Keratinocyte (primary cell): ENCODE measurements around the gene ZRSR2.

Source experiments
- EZH2 ChIP-seq: IDR thresholded peaks from one replicate; pipeline ENCODE4 v1.6.1; 2012; ENCODE audit warnings: inconsistent platforms, mild to moderate bottlenecking, low read length, moderate library complexity
- TF ChIP-seq, protein P1 (sequence below), 3 experiments: IDR thresholded peaks in 1 of 3; conservative IDR thresholded peaks in 1 of 3; optimal IDR thresholded peaks in 1 of 3; 2 replicates in 2 of 3; 3 replicates in 1 of 3; pipeline versions ENCODE3 to v1.5.1; 2011; ENCODE audit warnings: low read length in 3 of 3, mild to moderate bottlenecking in 3 of 3, moderate library complexity in 2 of 3, control low read depth in 1 of 3, inconsistent platforms in 1 of 3; ENCODE audit not compliant: insufficient read depth in 2 of 3; ENCODE audit errors: extremely low read depth in 1 of 3

DNA sequence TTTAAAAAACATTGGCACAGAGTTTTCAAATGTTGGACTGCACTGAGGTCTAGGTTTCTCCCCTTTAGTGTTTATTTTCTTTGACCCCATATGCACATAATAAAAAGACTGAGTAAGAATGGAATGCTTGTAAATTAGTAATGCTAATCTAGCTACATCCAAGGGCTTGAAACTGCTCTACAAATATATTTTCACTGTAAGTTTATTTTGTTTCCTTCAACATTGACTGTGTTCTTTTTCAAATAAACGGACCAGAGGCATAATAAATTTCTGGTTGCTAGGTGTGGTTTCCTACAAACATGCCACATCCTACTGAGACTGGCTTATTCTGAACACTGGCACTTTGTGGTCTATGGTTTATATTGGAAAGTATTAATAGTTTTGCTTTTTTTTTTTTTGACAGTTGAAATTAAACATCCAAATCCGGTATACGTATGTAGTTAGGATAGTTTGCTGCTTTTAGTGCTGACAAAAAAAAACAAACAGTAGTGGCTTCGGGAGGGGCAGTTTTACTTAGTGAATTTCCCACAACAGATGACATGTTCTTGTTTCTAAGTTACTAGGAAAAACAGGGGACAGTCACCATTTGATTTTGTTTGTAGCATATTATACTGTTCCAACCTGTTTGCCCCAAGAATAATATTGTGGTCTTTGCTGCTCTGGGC lies 39.0 kb upstream of the ZRSR2 start:
- no peak for TF ChIP-seq EZH2
- TF ChIP-seq, protein P1, sequence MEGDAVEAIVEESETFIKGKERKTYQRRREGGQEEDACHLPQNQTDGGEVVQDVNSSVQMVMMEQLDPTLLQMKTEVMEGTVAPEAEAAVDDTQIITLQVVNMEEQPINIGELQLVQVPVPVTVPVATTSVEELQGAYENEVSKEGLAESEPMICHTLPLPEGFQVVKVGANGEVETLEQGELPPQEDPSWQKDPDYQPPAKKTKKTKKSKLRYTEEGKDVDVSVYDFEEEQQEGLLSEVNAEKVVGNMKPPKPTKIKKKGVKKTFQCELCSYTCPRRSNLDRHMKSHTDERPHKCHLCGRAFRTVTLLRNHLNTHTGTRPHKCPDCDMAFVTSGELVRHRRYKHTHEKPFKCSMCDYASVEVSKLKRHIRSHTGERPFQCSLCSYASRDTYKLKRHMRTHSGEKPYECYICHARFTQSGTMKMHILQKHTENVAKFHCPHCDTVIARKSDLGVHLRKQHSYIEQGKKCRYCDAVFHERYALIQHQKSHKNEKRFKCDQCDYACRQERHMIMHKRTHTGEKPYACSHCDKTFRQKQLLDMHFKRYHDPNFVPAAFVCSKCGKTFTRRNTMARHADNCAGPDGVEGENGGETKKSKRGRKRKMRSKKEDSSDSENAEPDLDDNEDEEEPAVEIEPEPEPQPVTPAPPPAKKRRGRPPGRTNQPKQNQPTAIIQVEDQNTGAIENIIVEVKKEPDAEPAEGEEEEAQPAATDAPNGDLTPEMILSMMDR (optimal IDR thresholded peaks at IDR 0.05 in 1 of 3, IDR thresholded peaks at IDR 0.05 in 1 of 3, conservative IDR thresholded peaks at IDR 0.05 in 1 of 3; ENCODE audit: extremely low read depth in 1 of 3, insufficient read depth in 2 of 3, low read length in 3 of 3), result no peak
